ENCODE results near the gene GLP1R.

Gene GLP1R

DNA sequence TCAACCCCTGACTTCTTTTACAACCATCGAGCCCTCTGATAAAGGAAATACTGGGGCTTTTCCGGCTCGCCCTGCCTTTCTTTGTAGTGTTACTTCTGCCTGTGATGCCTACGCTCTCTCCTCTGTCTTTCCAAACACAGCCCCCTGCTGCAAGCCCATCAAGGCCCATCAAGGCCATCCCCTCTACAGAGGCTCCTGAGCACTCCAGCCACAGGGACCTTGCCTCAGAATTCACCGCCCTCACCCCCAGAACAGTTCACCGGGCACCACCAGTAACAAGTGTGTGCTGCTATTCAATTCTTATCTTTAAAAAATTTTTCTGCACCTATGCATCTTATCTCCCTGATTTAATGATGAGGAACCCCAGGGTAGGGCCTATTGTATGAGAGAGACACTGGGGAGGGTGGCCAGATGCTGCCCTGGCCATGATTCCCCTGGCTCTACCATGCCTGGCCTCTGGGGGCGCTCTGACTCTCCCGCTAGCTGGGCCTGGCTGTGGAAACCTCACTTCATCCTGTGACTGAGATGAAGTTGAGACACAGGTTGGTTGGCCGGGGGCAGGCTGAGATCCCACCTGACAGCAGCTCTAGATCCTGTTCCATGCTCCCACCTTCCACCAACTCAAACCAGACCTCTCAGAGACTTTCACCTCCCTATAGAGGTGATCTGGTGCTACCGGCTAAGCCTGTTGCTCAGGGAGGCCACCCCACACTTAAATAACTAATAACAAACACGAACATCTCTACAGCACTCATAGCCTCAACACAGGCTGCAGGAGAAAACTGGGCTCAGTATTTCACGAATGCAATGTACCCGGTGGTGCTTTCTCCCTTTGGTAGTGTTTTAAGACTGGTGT is 19.2 kb upstream of the GLP1R start:
- no peaks in the 10 kb centered on the region for H3K36me3 Mint-ChIP-seq
- ATAC-seq, result peak; percentile 84

GRCh38 chr6:39035681-39036080 is 12.9 kb upstream of the GLP1R start:
- Mint-ChIP-seq H3K9me3 (no peaks in the 10 kb centered on the region), H3K27ac (no peak overlapping the region), H3K4me3 (no peak overlapping the region), H3K36me3 (no peaks in the 10 kb centered on the region), H3K4me1 (no peaks in the 10 kb centered on the region)
- ATAC-seq (no peak), DNase-seq (ENCODE audit: low spot score in 2 of 2) (no peak)

More for the DNA sequence above, 19.2 kb upstream of the GLP1R start:
- Mint-ChIP-seq H3K4me1 (peaks cover 5% of the 10 kb centered on the region), H3K27ac (no peak overlapping the region), H3K4me3 (no peak overlapping the region), H3K9me3 (no peaks in the 10 kb centered on the region)
- peak; percentile 42 to 79 for DNase-seq (ENCODE audit: low spot score in 2 of 2)

DNA sequence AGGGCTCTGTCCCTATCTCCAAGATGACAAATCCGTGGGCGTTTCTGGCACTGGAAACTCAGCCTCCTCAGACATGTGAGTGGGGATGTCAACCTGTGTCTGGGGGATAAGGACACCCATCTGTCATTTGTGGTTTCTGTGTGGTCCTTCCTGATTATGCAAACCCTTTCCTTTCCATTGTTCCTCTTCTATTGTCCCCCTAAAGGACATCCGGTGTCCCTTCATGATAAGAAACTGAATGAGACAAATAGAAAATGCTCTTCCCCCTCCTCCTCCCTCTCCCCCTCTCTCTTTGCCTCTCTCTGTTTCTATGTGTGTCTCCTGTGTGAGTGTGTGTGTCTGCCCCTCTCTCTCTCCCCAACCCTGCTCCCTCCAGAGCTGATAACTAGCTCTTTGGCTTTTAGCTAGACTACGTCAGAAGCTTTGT is 11.5 kb upstream of the GLP1R start:
- H3K36me3 Mint-ChIP-seq, result no peaks in the 10 kb centered on the region
- H3K4me1 Mint-ChIP-seq, result no peaks in the 10 kb centered on the region
- ATAC-seq, result no peak
- no peak for DNase-seq (ENCODE audit: low spot score in 2 of 2)
- no peaks in the 10 kb centered on the region for H3K9me3 Mint-ChIP-seq
- no peak overlapping the region for H3K27ac Mint-ChIP-seq
- no peak overlapping the region for H3K4me3 Mint-ChIP-seq

- H3K4me3 Mint-ChIP-seq, result no peak overlapping the region
- H3K9me3 Mint-ChIP-seq, result no peaks in the 10 kb centered on the region
- H3K36me3 Mint-ChIP-seq, result no peaks in the 10 kb centered on the region
- no peak overlapping the region for H3K27ac Mint-ChIP-seq
- no peaks in the 10 kb centered on the region for H3K4me1 Mint-ChIP-seq
- DNase-seq (ENCODE audit: low spot score in 2 of 2) (no peak), ATAC-seq (no peak)
Observed at GRCh38 chr6:39037707-39038106, 10.9 kb upstream of the GLP1R start.

DNA sequence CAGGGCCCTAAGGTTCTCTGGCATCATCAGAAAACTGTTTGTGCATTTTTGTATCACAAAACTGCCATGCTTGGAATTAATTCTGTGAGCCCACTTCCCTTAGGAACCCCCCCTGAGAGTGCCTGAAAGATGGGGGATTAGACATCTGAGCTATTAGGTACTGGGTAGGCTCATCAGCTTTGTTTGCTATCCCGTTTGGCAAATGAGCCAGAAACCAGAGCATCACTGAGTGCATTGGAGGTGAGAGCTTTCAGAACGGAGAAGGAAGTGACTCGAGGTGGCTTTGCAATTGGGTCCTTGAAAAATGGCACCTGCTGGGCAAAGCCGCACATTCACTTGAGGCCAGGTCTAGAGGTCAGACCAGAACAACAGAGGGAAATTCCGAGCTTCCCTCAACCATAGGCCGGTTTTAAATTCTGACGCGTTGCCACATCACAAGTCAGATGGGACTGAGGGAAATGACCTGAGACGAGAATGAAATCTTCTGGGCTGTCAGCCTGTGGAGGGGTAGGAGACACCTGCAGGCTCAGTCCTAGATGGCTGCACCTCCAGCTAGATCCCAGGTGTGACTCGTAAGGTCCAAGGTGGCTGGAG is 8.4 kb upstream of the GLP1R start:
- no peaks in the 10 kb centered on the region for H3K36me3 Mint-ChIP-seq
- ATAC-seq (no peak), DNase-seq (ENCODE audit: low spot score in 2 of 2) (no peak)
- no peaks in the 10 kb centered on the region for H3K9me3 Mint-ChIP-seq
- no peak overlapping the region for H3K4me3 Mint-ChIP-seq
- H3K4me1 Mint-ChIP-seq, result no peaks in the 10 kb centered on the region
- no peak overlapping the region for H3K27ac Mint-ChIP-seq

DNA sequence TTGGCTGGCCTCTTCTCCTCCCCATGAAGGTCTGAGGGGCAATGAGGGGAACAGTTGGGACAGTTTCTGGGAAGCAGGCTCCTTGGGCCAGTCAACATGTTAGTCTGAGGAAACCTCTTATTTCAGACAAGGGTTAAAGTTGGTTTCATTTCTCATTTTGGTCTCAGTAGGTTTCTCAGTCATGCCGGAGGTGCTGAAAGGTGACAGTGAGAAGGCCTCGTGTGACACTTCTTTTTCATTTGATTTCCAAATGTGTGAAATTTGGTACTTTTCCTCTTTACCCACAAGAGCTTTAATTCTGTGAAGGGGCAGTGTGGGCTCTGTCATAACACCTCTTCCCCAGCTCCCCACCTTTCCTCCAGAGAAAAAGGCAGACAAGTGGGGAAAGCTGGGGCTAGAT is 7.5 kb upstream of the GLP1R start:
- no peak overlapping the region for H3K27ac Mint-ChIP-seq

DNA sequence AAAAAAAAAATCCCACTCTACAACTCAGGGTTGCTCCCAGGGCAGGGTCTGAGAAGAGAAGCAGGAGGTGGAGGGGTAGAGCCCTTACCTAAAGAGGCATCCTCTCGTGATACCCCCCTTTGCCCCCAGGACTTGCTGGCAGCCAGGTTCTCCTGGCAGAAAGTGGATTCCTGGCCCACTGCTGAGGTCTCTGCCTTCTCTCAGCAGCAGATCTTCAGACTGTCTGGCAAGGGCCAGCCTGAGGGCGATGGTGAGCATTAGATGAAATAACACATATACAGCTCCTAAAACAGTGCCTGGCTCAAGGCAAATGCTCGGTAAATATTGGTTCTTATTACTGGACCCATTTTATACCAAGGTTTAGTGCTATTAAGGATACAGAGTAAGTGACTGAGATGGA is 4.8 kb upstream of the GLP1R start:
- H3K36me3 Mint-ChIP-seq, result no peaks in the 10 kb centered on the region
- no peak overlapping the region for H3K4me3 Mint-ChIP-seq
- H3K27ac Mint-ChIP-seq, result no peak overlapping the region
- no peaks in the 10 kb centered on the region for H3K4me1 Mint-ChIP-seq
- ATAC-seq (no peak), DNase-seq (ENCODE audit: low spot score in 2 of 2) (no peak)
- no peaks in the 10 kb centered on the region for H3K9me3 Mint-ChIP-seq

More for the DNA sequence above, 7.5 kb upstream of the GLP1R start:
- no peak for DNase-seq (ENCODE audit: low spot score in 2 of 2)
- no peak for ATAC-seq
- no peaks in the 10 kb centered on the region for H3K9me3 Mint-ChIP-seq
- H3K4me3 Mint-ChIP-seq, result no peak overlapping the region
- H3K4me1 Mint-ChIP-seq, result no peaks in the 10 kb centered on the region
- no peaks in the 10 kb centered on the region for H3K36me3 Mint-ChIP-seq

DNA sequence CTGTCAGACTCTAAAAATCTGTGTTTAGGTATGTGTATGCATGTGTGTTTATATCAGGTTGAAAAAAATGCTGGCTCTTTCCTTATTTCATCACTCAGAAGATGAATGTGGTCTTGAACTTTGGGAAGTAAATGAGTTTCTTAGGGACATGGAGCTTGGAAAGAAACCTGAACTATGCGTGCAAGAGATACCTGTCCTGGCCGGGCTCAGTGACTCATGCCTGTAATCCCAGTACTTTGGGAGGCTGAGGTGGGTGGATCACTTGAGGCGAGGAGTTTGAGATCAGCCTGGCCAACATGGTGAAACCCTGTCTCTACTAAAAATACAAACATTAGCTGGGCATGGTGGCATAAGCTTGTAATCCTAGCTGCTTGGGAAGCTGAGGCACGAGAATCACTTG is 4.4 kb upstream of the GLP1R start:
- Mint-ChIP-seq H3K9me3 (no peaks in the 10 kb centered on the region), H3K36me3 (no peaks in the 10 kb centered on the region), H3K27ac (no peak overlapping the region), H3K4me3 (no peak overlapping the region), H3K4me1 (peaks cover 3% of the 10 kb centered on the region)
- DNase-seq (ENCODE audit: low spot score in 2 of 2) (no peak), ATAC-seq (no peak)

GRCh38 chr6:39047434-39048327 is 900 bp upstream of the GLP1R start:
- Mint-ChIP-seq H3K9me3 (no peaks in the 10 kb centered on the region), H3K27ac (no peak overlapping the region), H3K36me3 (no peaks in the 10 kb centered on the region), H3K4me1 (peaks cover 32% of the 10 kb centered on the region), H3K4me3 (no peak overlapping the region)
- DNase-seq (ENCODE audit: low spot score in 2 of 2) (no peak), ATAC-seq (no peak)

GRCh38 chr6:39049575-39050283 is 1.1 kb downstream of the GLP1R start:
- DNase-seq (ENCODE audit: low spot score in 2 of 2), result no peak
- no peaks in the 10 kb centered on the region for H3K9me3 Mint-ChIP-seq
- H3K27ac Mint-ChIP-seq, result no peak overlapping the region

GRCh38 chr6:39050453-39051112 is 2.0 kb downstream of the GLP1R start:
- DNase-seq (ENCODE audit: low spot score in 2 of 2), result no peak
- Mint-ChIP-seq H3K9me3 (no peaks in the 10 kb centered on the region), H3K36me3 (no peaks in the 10 kb centered on the region), H3K4me1 (peaks cover 32% of the 10 kb centered on the region), H3K4me3 (no peak overlapping the region), H3K27ac (no peak overlapping the region)
- ATAC-seq, result peak; percentile 65

More at GRCh38 chr6:39049575-39050283, 1.1 kb downstream of the GLP1R start:
- Mint-ChIP-seq H3K4me3 (peak overlapping the region; percentile 65), H3K36me3 (no peaks in the 10 kb centered on the region), H3K4me1 (peaks cover 32% of the 10 kb centered on the region)
- ATAC-seq, result no peak

- H3K4me3 Mint-ChIP-seq, result no peak overlapping the region
- ATAC-seq (no peak), DNase-seq (ENCODE audit: low spot score in 2 of 2) (no peak)
- H3K9me3 Mint-ChIP-seq, result no peaks in the 10 kb centered on the region
- H3K27ac Mint-ChIP-seq, result no peak overlapping the region
- no peaks in the 10 kb centered on the region for H3K36me3 Mint-ChIP-seq
- H3K4me1 Mint-ChIP-seq, result peaks cover 32% of the 10 kb centered on the region
Observed at GRCh38 chr6:39051399-39052122, 3.0 kb downstream of the GLP1R start.

DNA sequence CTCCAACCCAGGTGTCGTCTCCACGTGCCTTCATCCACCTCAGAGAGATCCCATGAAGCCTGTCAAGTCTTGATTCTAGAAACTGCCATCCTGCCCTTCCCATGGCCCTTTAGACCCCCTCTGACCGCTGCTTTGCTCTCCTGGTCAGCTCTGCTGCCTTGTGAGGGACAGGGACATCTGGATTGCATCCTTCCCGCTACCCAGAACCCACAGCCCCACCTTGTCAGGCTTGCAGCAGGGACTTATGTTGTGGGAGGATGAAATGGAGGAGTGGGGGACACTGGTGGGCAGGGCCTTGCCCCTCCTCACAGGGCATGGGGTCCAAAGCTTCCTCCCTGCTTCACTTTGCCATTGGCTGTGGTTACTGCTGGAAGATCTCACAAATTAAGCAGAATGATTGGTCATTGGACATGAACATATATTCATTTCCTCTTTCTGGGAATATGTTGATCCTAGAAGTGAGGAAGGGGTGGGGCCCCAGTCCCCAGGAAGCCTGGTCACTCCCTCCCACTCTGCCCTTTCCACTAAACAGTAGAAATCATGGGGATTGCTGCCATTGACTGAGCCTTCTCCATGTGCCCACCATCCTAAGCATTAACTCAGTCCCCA is 4.5 kb downstream of the GLP1R start:
- Mint-ChIP-seq H3K9me3 (no peaks in the 10 kb centered on the region), H3K36me3 (no peaks in the 10 kb centered on the region), H3K27ac (no peak overlapping the region), H3K4me3 (no peak overlapping the region), H3K4me1 (peaks cover 32% of the 10 kb centered on the region)
- no peak for ATAC-seq
- no peak for DNase-seq (ENCODE audit: low spot score in 2 of 2)
